HG03066 (cell line): ENCODE data around the gene AKT1S1.

Source experiments
- ATAC-seq: cut with Tn5 transposase; IDR thresholded peaks from one replicate; pipeline ENCODE4 v1.9.1; 2021; ENCODE audit warnings: low read depth; ENCODE audit not compliant: unreplicated experiment

AKT1S1 gene

GRCh38 chr19:49871349-49871985, 5.7 kb downstream of the AKT1S1 start:
- ATAC-seq = no peak

- ATAC-seq = no peak
Observed at GRCh38 chr19:49870309-49870901, 6.8 kb downstream of the AKT1S1 start.

GRCh38 chr19:49869484-49870308, 7.5 kb downstream of the AKT1S1 start:
- peak; percentile 61 for ATAC-seq

- no peak for ATAC-seq
Observed at GRCh38 chr19:49869009-49869483, 8.1 kb downstream of the AKT1S1 start.

- peak; percentile 39 for ATAC-seq
Observed at GRCh38 chr19:49866933-49867782, 10.0 kb downstream of the AKT1S1 start, which contains the start of gene PNKP. Gene PNKP, minus strand, starts transcription at chr19:49867576. Its CDS starts 372 bp downstream, at chr19:49867204.

- ATAC-seq = no peak
Observed at GRCh38 chr19:49864890-49865289, 12.3 kb downstream of the AKT1S1 start.

GRCh38 chr19:49863935-49864320, 13.2 kb downstream of the AKT1S1 start:
- ATAC-seq = no peak

- no peak for ATAC-seq
Observed at GRCh38 chr19:49863254-49863934, 13.8 kb downstream of the AKT1S1 start.

- no peak for ATAC-seq
Observed at GRCh38 chr19:49862391-49863253, 14.5 kb downstream of the AKT1S1 start.

- no peak for ATAC-seq
Observed at GRCh38 chr19:49861541-49862378, 15.4 kb downstream of the AKT1S1 start.

- ATAC-seq = no peak
Observed at GRCh38 chr19:49861107-49861506, 16.0 kb downstream of the AKT1S1 start.

- no peak for ATAC-seq
Observed at GRCh38 chr19:49860336-49861102, 16.6 kb downstream of the AKT1S1 start.

GRCh38 chr19:49859682-49860335, 17.3 kb downstream of the AKT1S1 start:
- no peak for ATAC-seq

- ATAC-seq = no peak
Observed at GRCh38 chr19:49858088-49858985, 18.8 kb downstream of the AKT1S1 start.

GRCh38 chr19:49857838-49858087, 19.4 kb downstream of the AKT1S1 start:
- ATAC-seq = no peak
